HEK293 (cell line): ENCODE measurements around the gene S100A13.

Experiments used
- KLF1 ChIP-seq: fragments of 450-650 bp; formaldehyde crosslinking; IDR thresholded peaks from 2 replicates; pipeline ENCODE4 v1.5.1; 2016; ENCODE audit warnings: missing biosample characterization, missing genetic modification characterization
- MYNN ChIP-seq: fragments of 450-650 bp; formaldehyde crosslinking; IDR thresholded peaks from 2 replicates; pipeline ENCODE4 v1.5.1; 2016; ENCODE audit warnings: missing biosample characterization, missing genetic modification characterization, borderline replicate concordance
- SETDB1 ChIP-seq: IDR thresholded peaks from one replicate; pipeline ENCODE4 v1.6.1; 2017; ENCODE audit warnings: mild to moderate bottlenecking, low read length, moderate library complexity, mixed read lengths; ENCODE audit not compliant: insufficient read length
- YY1 ChIP-seq: fragments of 450-650 bp; formaldehyde crosslinking; IDR thresholded peaks from 2 replicates; pipeline ENCODE4 v1.5.1; 2018; ENCODE audit warnings: missing biosample characterization, missing genetic modification characterization
- ZBTB21 ChIP-seq: fragments of 450-650 bp; formaldehyde crosslinking; IDR thresholded peaks from 2 replicates; pipeline ENCODE4 v1.5.1; 2017; ENCODE audit warnings: missing biosample characterization, missing genetic modification characterization
- ZNF157 ChIP-seq: fragments of 450-650 bp; formaldehyde crosslinking; IDR thresholded peaks from 2 replicates; pipeline ENCODE4 v1.5.1; 2016; ENCODE audit warnings: missing biosample characterization, missing genetic modification characterization
- ZNF174 ChIP-seq: fragments of 450-650 bp; formaldehyde crosslinking; IDR thresholded peaks from 2 replicates; pipeline ENCODE4 v1.5.0; 2017; ENCODE audit warnings: missing biosample characterization, mild to moderate bottlenecking, missing genetic modification characterization
- ZNF223 ChIP-seq: fragments of 450-650 bp; formaldehyde crosslinking; IDR thresholded peaks from 2 replicates; pipeline ENCODE4 v1.5.1; 2016; ENCODE audit warnings: missing biosample characterization, missing genetic modification characterization
- ZNF324 ChIP-seq: fragments of 450-650 bp; formaldehyde crosslinking; IDR thresholded peaks from 2 replicates; pipeline ENCODE4 v1.5.1; 2016; ENCODE audit warnings: missing biosample characterization, missing genetic modification characterization
- ZNF350 ChIP-seq: fragments of 450-650 bp; formaldehyde crosslinking; IDR thresholded peaks from 2 replicates; pipeline ENCODE4 v1.5.0; 2017; ENCODE audit warnings: missing biosample characterization, mild to moderate bottlenecking, missing genetic modification characterization
- ZNF501 ChIP-seq: fragments of 450-650 bp; formaldehyde crosslinking; IDR thresholded peaks from 2 replicates; pipeline ENCODE4 v1.5.1; 2016; ENCODE audit warnings: missing biosample characterization, missing genetic modification characterization
- TF ChIP-seq, protein P1 (sequence below): fragments of 450-650 bp; formaldehyde crosslinking; IDR thresholded peaks from 2 replicates; pipeline ENCODE4 v1.5.1; 2016; ENCODE audit warnings: missing biosample characterization, missing genetic modification characterization
- TF ChIP-seq, protein P2 (sequence below): fragments of 450-650 bp; formaldehyde crosslinking; IDR thresholded peaks from 2 replicates; pipeline ENCODE4 v1.5.1; 2016; ENCODE audit warnings: missing biosample characterization, missing genetic modification characterization
- TF ChIP-seq, protein P3 (sequence below): fragments of 450-650 bp; formaldehyde crosslinking; IDR thresholded peaks from 2 replicates; pipeline ENCODE4 v1.5.1; 2016; ENCODE audit warnings: missing biosample characterization, missing genetic modification characterization

DNA sequence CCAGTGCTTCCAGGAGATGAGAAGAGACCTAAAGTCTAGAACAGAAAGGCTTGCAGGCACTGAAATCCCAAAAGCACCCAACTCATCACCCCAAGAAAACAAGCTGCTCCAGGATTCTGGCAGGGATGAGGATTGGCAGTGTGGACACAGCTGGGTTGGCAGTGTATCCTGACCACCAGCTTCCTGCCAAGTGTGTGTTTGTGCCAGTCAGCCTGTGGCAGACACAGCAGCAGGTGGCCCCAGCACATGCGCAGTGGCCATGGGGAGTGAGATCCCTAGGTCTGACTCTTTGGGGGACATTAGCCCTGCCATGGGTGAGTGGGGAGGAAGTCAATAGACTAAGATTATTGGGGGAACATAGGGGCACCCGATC lies 22.5 kb upstream of the S100A13 start:
- TF ChIP-seq ZNF223 (tag by site-specific recombination) (no peak), ZNF157 (tag by site-specific recombination) (no peak), SETDB1 (no peak), ZBTB21 (tag by site-specific recombination) (no peak), ZNF174 (tag by site-specific recombination) (no peak), YY1 (no peak), ZNF324 (tag by site-specific recombination) (no peak), MYNN (tag by site-specific recombination) (no peak), KLF1 (tag by site-specific recombination) (no peak), ZNF501 (tag by site-specific recombination) (no peak), ZNF350 (no peak)
- TF ChIP-seq, protein P1, sequence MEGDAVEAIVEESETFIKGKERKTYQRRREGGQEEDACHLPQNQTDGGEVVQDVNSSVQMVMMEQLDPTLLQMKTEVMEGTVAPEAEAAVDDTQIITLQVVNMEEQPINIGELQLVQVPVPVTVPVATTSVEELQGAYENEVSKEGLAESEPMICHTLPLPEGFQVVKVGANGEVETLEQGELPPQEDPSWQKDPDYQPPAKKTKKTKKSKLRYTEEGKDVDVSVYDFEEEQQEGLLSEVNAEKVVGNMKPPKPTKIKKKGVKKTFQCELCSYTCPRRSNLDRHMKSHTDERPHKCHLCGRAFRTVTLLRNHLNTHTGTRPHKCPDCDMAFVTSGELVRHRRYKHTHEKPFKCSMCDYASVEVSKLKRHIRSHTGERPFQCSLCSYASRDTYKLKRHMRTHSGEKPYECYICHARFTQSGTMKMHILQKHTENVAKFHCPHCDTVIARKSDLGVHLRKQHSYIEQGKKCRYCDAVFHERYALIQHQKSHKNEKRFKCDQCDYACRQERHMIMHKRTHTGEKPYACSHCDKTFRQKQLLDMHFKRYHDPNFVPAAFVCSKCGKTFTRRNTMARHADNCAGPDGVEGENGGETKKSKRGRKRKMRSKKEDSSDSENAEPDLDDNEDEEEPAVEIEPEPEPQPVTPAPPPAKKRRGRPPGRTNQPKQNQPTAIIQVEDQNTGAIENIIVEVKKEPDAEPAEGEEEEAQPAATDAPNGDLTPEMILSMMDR (tag by site-specific recombination), result no peak
- TF ChIP-seq, protein P2, sequence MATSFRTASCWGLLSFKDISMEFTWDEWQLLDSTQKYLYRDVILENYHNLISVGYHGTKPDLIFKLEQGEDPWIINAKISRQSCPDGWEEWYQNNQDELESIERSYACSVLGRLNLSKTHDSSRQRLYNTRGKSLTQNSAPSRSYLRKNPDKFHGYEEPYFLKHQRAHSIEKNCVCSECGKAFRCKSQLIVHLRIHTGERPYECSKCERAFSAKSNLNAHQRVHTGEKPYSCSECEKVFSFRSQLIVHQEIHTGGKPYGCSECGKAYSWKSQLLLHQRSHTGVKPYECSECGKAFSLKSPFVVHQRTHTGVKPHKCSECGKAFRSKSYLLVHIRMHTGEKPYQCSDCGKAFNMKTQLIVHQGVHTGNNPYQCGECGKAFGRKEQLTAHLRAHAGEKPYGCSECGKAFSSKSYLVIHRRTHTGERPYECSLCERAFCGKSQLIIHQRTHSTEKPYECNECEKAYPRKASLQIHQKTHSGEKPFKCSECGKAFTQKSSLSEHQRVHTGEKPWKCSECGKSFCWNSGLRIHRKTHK (tag by site-specific recombination), result no peak
- TF ChIP-seq, protein P3, sequence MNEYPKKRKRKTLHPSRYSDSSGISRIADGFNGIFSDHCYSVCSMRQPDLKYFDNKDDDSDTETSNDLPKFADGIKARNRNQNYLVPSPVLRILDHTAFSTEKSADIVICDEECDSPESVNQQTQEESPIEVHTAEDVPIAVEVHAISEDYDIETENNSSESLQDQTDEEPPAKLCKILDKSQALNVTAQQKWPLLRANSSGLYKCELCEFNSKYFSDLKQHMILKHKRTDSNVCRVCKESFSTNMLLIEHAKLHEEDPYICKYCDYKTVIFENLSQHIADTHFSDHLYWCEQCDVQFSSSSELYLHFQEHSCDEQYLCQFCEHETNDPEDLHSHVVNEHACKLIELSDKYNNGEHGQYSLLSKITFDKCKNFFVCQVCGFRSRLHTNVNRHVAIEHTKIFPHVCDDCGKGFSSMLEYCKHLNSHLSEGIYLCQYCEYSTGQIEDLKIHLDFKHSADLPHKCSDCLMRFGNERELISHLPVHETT (tag by site-specific recombination), result no peak
